Upper lobe of left lung (tissue), 6 donors: ENCODE results near the gene PPAN. TPM values are rescaled to one million over a fixed set of nuclear protein-coding genes. Genes with fewer than 3 reads are reported as not detected.

ENCODE experiments used
- ATAC-seq, 2 donors: fragments of 200-7000 bp; cut with Tn5 transposase; one replicate each; pipeline ENCODE4 v1.9.1; 2022; ENCODE audit warnings: mild to moderate bottlenecking in 2 of 2, moderate library complexity in 2 of 2; ENCODE audit not compliant: low FRiP score in 2 of 2
- DNase-seq, 2 donors: peaks; one replicate each; pipeline ENCODE4 v3.0.0-alpha.2; 2019 to 2020
- H3K27ac ChIP-seq, 4 donors: fragments of 200-600 bp; sonication (generic); one replicate each; pipeline ENCODE4 v1.5.1; 2016 to 2019
- H3K27me3 ChIP-seq, 4 donors: fragments of 200-600 bp; sonication (generic); one replicate each; pipeline ENCODE4 v1.5.1; 2017 to 2019
- H3K36me3 ChIP-seq, 4 donors: fragments of 200-600 bp; sonication (generic); one replicate each; pipeline ENCODE4 v1.5.1; 2016 to 2019
- H3K4me1 ChIP-seq, 4 donors: fragments of 200-600 bp; sonication (generic); one replicate each; pipeline ENCODE4 v1.5.1; 2018 to 2019
- H3K4me3 ChIP-seq, 4 donors: fragments of 200-600 bp; sonication (generic); one replicate each; pipeline ENCODE4 v1.5.1; 2017 to 2019; ENCODE audit warnings: mild to moderate bottlenecking in 2 of 4, moderate library complexity in 1 of 4
- H3K9me3 ChIP-seq, 4 donors: fragments of 200-600 bp; sonication (generic); one replicate each; pipeline ENCODE4 v1.5.1; 2018 to 2019
- EP300 ChIP-seq, 4 donors: sonication (generic); formaldehyde crosslinking; IDR thresholded peaks; one replicate each; pipeline ENCODE4 v1.5.1; 2017; ENCODE audit warnings: antibody characterized with exemption in 4 of 4, control low read depth in 2 of 4
- POLR2A ChIP-seq, 4 donors: fragments of 450-650 bp; IDR thresholded peaks; one replicate each; pipeline ENCODE4 v1.5.1; 2016 to 2017; ENCODE audit warnings: antibody characterized with exemption in 4 of 4, mild to moderate bottlenecking in 2 of 4
- POLR2AphosphoS5 ChIP-seq, 2 donors: sonication (generic); formaldehyde crosslinking; IDR thresholded peaks; one replicate each; pipeline ENCODE4 v1.5.1; 2017; ENCODE audit warnings: antibody characterized with exemption in 2 of 2
- WGBS, 2 donors: methylation state at CpG; one replicate each; pipeline ENCODE4 v1.1.5; 2017 to 2018; 5-methylcytosine and 5-hydroxymethylcytosine counted together
- total RNA-seq, 6 donors: library from RNA; depleted of rRNA in 4 of 6; stranded (reverse); fragments of >200 nt in 4 of 6; gene quantifications; one replicate each; pipeline versions ENCODE4 v1.1.0 to v1.2.1, GENCODE V29; 2016 to 2021
- TF ChIP-seq, protein P1 (sequence below), 6 experiments: fragments of 450-650 bp in 4 of 6; fragments of 200-600 bp in 2 of 6; sonication (generic) in 2 of 6; IDR thresholded peaks; one replicate each; pipeline ENCODE4 v1.5.1; 2016 to 2019; ENCODE audit warnings: antibody characterized with exemption in 6 of 6
- donor health status: DM: no; HTN: no; CAD: no; lungs with moderate emphysema.
- donor health status: DM: no; HTN: yes; CAD: no; lungs with severe emphysema.

Gene PPAN
- total RNA-seq, 6 donors from 2014 or later, result 18.3 to 46.8 (median 37.8) TPM

DNA sequence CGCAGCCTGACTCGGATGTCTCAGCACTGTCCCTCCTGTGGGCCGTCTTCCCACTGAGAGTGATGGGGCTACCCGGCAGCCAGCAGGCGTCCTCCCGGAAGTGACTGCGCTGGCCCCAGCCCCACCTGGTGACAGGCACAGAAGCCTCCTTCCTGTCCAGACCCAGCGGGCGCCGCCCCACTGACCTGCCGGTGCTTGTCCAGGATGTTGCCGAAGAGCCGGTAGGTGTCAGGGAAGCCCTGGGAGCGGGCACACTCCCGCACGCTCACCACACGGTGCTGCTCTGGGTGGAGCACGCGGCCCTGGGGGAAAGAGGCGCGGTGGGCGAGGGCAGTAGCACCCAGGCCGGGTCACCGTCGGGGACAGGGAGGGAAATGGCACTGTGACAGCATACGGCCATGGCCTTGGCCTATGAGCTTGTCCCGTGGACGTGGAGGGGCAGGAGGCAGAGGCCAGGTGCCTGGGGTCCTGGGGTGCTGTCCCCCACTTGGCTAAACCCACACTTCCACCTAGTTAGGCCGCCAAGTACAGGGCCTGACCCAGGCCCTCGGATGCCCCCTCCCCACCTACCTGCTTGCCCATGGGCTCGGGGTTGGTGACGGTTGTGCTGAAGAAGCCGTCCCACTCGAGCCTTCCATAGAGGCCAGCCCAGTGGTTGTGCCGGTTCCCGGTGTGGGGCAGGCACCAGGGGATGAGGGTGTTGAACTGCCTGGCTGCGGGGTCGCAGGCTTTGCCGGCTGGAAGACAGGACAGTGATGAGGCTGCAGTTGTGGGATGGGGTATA is 29.6 kb downstream of the PPAN start:
- Histone ChIP-seq H3K4me1 (no peaks in the 10 kb centered on the region), H3K9me3 (no peaks in the 10 kb centered on the region), H3K36me3 (peaks cover 26 to 99% (median 79%) of the 10 kb centered on the region in 4 donors), H3K27me3 (no peaks in the 10 kb centered on the region), H3K27ac (peak overlapping the region; percentile 35 to 87 (median 60)), H3K4me3 (peak overlapping the region in 3 of 4 donors; percentile 36 to 51 (median 48))
- WGBS, 2 donors, result 76 to 78% methylated on average over 14 to 33 of the region's 39 CpGs
- TF ChIP-seq POLR2AphosphoS5 (IDR thresholded peaks at IDR 0.05), result no peak
- TF ChIP-seq, protein P1, sequence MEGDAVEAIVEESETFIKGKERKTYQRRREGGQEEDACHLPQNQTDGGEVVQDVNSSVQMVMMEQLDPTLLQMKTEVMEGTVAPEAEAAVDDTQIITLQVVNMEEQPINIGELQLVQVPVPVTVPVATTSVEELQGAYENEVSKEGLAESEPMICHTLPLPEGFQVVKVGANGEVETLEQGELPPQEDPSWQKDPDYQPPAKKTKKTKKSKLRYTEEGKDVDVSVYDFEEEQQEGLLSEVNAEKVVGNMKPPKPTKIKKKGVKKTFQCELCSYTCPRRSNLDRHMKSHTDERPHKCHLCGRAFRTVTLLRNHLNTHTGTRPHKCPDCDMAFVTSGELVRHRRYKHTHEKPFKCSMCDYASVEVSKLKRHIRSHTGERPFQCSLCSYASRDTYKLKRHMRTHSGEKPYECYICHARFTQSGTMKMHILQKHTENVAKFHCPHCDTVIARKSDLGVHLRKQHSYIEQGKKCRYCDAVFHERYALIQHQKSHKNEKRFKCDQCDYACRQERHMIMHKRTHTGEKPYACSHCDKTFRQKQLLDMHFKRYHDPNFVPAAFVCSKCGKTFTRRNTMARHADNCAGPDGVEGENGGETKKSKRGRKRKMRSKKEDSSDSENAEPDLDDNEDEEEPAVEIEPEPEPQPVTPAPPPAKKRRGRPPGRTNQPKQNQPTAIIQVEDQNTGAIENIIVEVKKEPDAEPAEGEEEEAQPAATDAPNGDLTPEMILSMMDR (IDR thresholded peaks at IDR 0.05), result peak in 1 of 6 experiments; percentile 19
- no peak for TF ChIP-seq EP300 (IDR thresholded peaks at IDR 0.05)
- TF ChIP-seq POLR2A (IDR thresholded peaks at IDR 0.05), result peak in 1 of 4 donors; percentile 56
- peak; percentile 25 to 89 for ATAC-seq
- peak; percentile 82 to 90 for DNase-seq

DNA sequence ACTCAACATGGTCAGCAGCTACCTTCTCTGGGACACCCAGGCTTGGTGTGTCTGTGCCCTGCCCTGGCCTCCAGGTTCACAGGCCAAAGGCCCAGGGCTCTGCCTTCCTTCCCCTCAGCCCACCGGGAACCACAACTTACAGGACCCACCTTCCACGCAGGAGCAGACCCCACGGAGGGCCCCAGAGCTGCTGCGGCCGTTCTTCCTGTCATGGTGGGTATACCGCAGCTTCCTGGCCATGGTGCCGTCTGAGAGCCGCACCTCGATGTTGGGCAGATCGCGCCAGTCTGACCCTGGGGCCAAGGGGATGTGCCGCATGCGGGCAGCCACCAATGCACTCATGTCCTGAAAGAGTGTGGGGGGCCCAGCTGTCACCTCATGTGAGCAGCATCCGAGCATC is 30.8 kb downstream of the PPAN start:
- ATAC-seq (no peak), DNase-seq (peak in 1 of 2 donors; percentile 64)
- 97 to 98% methylated on average over 9 to 13 of the region's 14 CpGs for WGBS, 2 donors
- Histone ChIP-seq H3K27me3 (no peaks in the 10 kb centered on the region), H3K27ac (peak overlapping the region in 2 of 4 donors; percentile 13 to 19), H3K9me3 (no peaks in the 10 kb centered on the region), H3K36me3 (peaks cover 37 to 100% (median 84%) of the 10 kb centered on the region in 4 donors), H3K4me1 (peaks cover 0 to 3% (median 2%) of the 10 kb centered on the region in 4 donors), H3K4me3 (peak overlapping the region in 1 of 4 donors; percentile 48)
- TF ChIP-seq POLR2AphosphoS5 (IDR thresholded peaks at IDR 0.05) (no peak), POLR2A (IDR thresholded peaks at IDR 0.05) (no peak)
- TF ChIP-seq, protein P1 (IDR thresholded peaks at IDR 0.05), result no peak

DNA sequence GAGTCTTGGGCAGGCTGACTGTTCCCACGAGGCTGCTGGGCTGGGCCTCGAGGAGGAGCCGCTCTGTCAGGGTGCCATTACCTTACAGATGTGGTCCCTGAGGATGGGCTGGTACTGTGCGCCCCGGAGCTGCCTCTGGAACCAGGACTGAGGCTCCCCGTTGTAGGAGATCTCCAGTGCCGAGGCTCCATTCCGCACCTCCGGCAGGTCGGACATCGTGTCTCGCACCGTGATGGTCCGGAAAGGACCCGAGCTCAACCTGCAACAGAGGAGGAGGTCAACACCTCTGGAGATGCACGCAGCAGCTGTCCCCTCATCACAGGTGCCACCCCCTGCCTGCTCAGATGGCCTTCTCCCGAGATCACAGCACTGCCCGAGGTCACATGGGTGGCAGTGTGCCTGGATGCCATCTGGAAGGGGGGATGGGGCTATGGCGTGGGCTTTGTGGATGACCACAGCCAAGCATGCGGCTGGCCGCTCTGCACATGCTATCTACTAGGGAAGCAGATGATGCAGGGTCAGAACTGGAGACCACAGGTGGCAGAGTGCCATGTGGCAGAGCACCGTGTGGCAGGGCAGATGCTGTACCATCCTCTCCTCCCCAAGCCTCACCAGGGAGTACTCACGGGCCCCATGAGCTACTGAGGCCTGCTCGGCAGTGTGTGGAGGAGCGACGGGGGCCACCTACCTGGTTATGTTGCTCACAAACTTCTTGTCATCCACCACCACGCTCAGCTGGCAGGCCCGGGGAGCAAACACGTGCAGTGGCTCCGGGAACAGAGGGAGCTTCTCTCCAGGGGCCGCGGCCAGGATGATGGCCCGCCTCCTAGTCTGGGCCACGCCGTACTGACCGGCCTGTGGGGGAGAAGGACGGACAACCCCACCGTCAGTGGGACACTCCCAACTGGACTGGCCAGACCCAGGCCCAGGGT is 31.9 kb downstream of the PPAN start:
- DNase-seq (peak in 1 of 2 donors; percentile 61), ATAC-seq (no peak)
- H3K4me1 ChIP-seq, result peaks cover 0 to 9% (median 9%) of the 10 kb centered on the region in 4 donors
- no peak overlapping the region for H3K27ac ChIP-seq
- no peak for TF ChIP-seq POLR2AphosphoS5 (IDR thresholded peaks at IDR 0.05)
- no peak for TF ChIP-seq POLR2A (IDR thresholded peaks at IDR 0.05)
- TF ChIP-seq, protein P1 (IDR thresholded peaks at IDR 0.05), result no peak
- no peak for TF ChIP-seq EP300 (IDR thresholded peaks at IDR 0.05)
- WGBS, 2 donors, result 91 to 99% methylated on average over 25 to 38 of the region's 38 CpGs
- no peak overlapping the region for H3K4me3 ChIP-seq
- no peaks in the 10 kb centered on the region for H3K27me3 ChIP-seq
- no peaks in the 10 kb centered on the region for H3K9me3 ChIP-seq
- H3K36me3 ChIP-seq, result peaks cover 38 to 100% (median 89%) of the 10 kb centered on the region in 4 donors

DNA sequence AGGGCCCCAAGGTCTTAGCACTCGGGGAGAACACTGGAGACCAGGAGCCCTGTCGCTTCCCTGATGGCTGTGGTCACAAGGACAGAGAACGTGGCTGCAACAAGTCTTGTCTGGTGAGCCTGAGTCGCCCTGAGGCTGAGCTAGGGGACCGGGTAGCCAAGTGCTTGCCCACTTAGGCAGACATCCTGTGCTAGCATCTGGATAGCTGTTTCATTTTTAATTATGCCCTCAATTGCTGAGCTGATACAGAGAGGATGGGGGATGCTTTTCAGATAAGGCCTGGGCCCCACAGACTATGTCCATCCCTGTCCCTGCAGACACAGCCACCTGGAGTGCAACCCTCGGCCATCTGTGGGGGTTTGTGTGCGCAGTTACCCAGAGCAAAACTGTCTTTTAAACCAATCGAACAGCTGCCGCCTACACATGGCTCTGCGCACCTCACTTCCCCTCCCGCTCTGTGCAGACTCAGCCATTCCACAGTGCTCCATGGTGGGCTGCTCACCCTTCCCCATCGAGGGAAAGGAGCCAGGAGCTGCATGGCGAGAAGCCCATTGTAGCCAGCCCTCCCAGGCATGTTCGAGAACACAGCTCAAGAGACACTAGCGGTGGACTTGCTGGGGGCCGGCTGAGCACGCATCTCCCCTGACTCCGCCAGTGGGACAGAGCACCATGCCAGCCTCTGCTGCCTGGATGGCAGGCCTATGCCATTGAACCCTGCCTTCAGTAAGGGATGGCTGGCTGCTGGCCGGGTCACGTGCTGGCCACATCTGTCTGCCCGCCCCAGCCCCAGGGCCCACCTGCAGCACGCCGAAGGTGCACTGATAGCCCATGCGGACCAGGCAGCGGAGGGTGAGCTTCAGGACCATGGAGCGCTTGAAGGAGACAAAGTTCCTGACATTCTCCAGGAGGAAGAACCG is 33.0 kb downstream of the PPAN start:
- 94 to 97% methylated on average over 19 to 26 of the region's 27 CpGs for WGBS, 2 donors
- no peak for TF ChIP-seq EP300 (IDR thresholded peaks at IDR 0.05)
- TF ChIP-seq, protein P1 (IDR thresholded peaks at IDR 0.05), result no peak
- TF ChIP-seq POLR2AphosphoS5 (IDR thresholded peaks at IDR 0.05), result no peak
- no peak for TF ChIP-seq POLR2A (IDR thresholded peaks at IDR 0.05)
- ATAC-seq, result no peak
- DNase-seq, result peak in 1 of 2 donors; percentile 73
- Histone ChIP-seq H3K27ac (no peak overlapping the region), H3K9me3 (no peaks in the 10 kb centered on the region), H3K27me3 (no peaks in the 10 kb centered on the region), H3K36me3 (peaks cover 44 to 100% (median 89%) of the 10 kb centered on the region in 4 donors), H3K4me1 (peaks cover 0 to 9% (median 9%) of the 10 kb centered on the region in 4 donors), H3K4me3 (no peak overlapping the region)
